Transverse colon (tissue), 4 donors: ENCODE measurements around the gene EEF1AKMT2.

Experiments
- CTCF ChIP-seq, 5 experiments: fragments of 200-600 bp in 3 of 5; fragments of 450-650 bp in 2 of 5; sonication (generic) in 3 of 5; IDR thresholded peaks; 1 replicate in 2 of 5; 2 replicates in 3 of 5; pipeline ENCODE4 v1.5.1; 2016 to 2017; ENCODE audit warnings: antibody characterized with exemption in 5 of 5, inconsistent platforms in 3 of 5, mild to moderate bottlenecking in 2 of 5, moderate library complexity in 1 of 5
- POLR2A ChIP-seq: fragments of 450-650 bp; IDR thresholded peaks from one replicate; pipeline ENCODE4 v1.6.1; 2016; ENCODE audit warnings: antibody characterized with exemption, mild to moderate bottlenecking, moderate library complexity
- POLR2AphosphoS5 ChIP-seq, 3 donors: sonication (generic); formaldehyde crosslinking; IDR thresholded peaks; one replicate each; pipeline ENCODE4 v1.6.1; 2016; ENCODE audit warnings: antibody characterized with exemption in 3 of 3

- TF ChIP-seq POLR2A (no peak), POLR2AphosphoS5 (IDR thresholded peaks at IDR 0.05) (no peak), CTCF (IDR thresholded peaks at IDR 0.05) (no peak)
Measured at GRCh38 chr10:124825702-124826101, 34.0 kb upstream of the EEF1AKMT2 start.
